ENCODE data around the gene PLCH1. TPM values are rescaled to one million over a fixed set of nuclear protein-coding genes. Genes with fewer than 3 reads are reported as not detected.
"Not testable (repeated sequence)": the region's sequence is repeated elsewhere in the genome, so short reads cannot be mapped to it uniquely, and the experiment has no call there.

Gene PLCH1
- total and polyA plus RNA-seq, 4 experiments from 2014 or later = 0.02 TPM; not detected in 3

DNA sequence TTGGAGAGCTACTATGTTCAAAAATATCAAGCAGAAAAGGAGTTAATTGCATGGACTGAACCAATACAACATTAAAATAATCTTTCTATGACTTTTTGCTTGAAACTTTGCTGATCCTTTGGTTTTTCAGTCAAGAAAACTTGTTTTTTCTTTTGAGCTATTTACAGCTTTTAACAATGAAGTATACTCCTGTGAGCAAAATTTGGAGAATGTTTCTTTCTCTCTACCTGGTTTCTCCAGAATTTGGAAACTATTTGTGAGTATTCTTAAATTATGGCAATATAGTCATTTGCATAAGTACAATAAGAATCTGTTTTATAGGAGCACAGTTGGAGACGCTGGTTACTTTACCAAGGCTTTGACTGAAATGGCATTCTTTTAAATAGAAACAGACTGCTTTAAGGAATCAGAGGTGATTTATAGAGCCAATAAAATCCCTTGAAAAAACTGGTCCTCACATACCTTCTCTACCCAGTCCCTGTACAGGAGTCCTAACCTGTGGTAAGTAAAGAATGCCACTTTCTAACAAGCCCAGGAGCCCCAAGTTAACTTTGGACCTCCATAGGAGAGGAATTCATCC lies 127.4 kb downstream of the PLCH1 start:
- Histone ChIP-seq H3K9me3 (ENCODE audit: control insufficient read depth in 1 of 2, low read length in 2 of 2) (no peaks in the 10 kb centered on the region), H3K4me1 (ENCODE audit: insufficient read depth, low read length) (no peaks in the 10 kb centered on the region), H3K27ac (ENCODE audit: low read depth, low read length) (no peak overlapping the region), H3K4me3 (ENCODE audit: low read length in 2 of 2) (no peak overlapping the region), H3K27me3 (ENCODE audit: insufficient read depth, low read length) (no peaks in the 10 kb centered on the region), H3K36me3 (ENCODE audit: insufficient read depth, low read length) (no peaks in the 10 kb centered on the region)
- Mint-ChIP-seq H3K4me3 (no peak overlapping the region), H3K36me3 (no peaks in the 10 kb centered on the region), H3K27ac (no peak overlapping the region), H3K27me3 (peaks cover 0 to 2% of the 10 kb centered on the region in 2 donors), H3K9me3 (peaks cover 7 to 35% (median 11%) of the 10 kb centered on the region in 8 donors), H3K4me1 (no peaks in the 10 kb centered on the region)
- no peak for DNase-seq
- intact Hi-C loops (cut with micrococcal nuclease) = no loop called here
- ChIA-PET POLR2A (ENCODE audit: partially characterized antibody) (no interaction called here), CTCF (ENCODE audit: partially characterized antibody) (no interaction called here)

DNA sequence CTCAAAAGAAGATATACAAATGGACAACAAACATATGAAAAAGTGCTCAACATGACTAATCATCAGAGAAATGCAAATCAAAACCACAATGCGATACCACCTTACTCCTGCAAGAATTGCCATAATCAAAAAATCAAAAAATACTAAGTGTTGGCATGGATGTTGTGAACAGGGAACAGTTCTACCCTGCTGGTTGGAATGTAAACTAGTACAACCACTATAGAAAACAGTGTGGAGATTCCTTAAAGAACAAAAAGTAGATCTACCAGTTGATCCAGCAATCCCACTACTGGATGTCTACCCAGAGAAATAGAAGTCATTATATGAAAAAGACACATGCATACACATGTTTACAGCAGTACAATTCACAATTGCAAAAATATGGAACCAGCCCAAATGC lies 129.7 kb downstream of the PLCH1 start:
- intact Hi-C loops (cut with micrococcal nuclease); DNase-seq; H3K36me3 Mint-ChIP-seq; H3K9me3 ChIP-seq (ENCODE audit: control insufficient read depth in 1 of 2, low read length in 2 of 2); H3K27me3 Mint-ChIP-seq; CTCF ChIA-PET (ENCODE audit: partially characterized antibody); POLR2A ChIA-PET (ENCODE audit: partially characterized antibody); H3K27ac ChIP-seq (ENCODE audit: low read depth, low read length); H3K36me3 ChIP-seq (ENCODE audit: insufficient read depth, low read length); H3K4me3 ChIP-seq (ENCODE audit: low read length in 2 of 2); H3K4me1 Mint-ChIP-seq; H3K4me3 Mint-ChIP-seq; H3K4me1 ChIP-seq (ENCODE audit: insufficient read depth, low read length); H3K27me3 ChIP-seq (ENCODE audit: insufficient read depth, low read length): not testable (repeated sequence)
- Mint-ChIP-seq H3K27ac (peak overlapping the region in 1 of 7 donors; percentile 43), H3K9me3 (peaks cover 10 to 36% (median 15%) of the 10 kb centered on the region in 8 donors)

DNA sequence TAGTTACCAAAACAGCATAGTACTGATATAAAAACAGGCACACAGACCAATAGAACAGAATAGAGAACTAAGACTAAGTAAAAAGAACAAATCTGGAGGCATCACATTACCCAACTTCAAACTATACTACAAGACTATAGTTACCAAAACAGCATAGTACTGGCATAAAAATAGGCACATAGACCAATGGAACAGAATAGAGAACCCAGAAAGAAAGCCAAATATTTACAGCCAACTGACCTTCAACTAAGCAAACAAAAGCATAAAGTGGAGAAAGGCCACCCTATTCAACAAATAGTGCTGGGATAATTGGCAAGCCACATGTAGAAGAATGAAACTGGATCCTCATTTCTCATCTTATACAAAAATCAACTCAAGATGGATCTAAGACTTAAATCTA lies 130.5 kb downstream of the PLCH1 start:
- peaks cover 11 to 37% (median 18%) of the 10 kb centered on the region in 8 donors for H3K9me3 Mint-ChIP-seq
- intact Hi-C loops (cut with micrococcal nuclease); H3K27me3 Mint-ChIP-seq: not testable (repeated sequence)

DNA sequence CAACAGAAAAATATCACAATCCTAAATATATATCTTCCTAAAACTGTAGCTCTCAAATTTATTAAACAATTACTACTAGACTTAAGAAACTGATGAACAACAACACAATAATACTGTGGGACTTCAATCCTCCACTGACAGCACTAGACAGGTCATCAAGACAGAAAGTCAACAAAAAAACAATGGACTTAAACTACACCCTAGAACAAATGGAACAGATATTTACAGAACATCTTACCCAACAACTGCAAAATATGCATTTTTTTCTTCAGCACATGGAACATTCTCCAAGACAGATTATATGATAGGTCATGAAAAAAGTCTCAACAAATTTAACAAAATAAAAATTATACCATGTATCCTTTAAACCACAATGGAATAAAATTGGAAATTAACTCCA lies 133.4 kb downstream of the PLCH1 start:
- Histone ChIP-seq H3K4me3 (ENCODE audit: low read length in 2 of 2) (no peak overlapping the region), H3K27me3 (ENCODE audit: insufficient read depth, low read length) (no peaks in the 10 kb centered on the region), H3K4me1 (ENCODE audit: insufficient read depth, low read length) (no peaks in the 10 kb centered on the region), H3K27ac (ENCODE audit: low read depth, low read length) (no peak overlapping the region), H3K36me3 (ENCODE audit: insufficient read depth, low read length) (no peaks in the 10 kb centered on the region), H3K9me3 (ENCODE audit: control insufficient read depth in 1 of 2, low read length in 2 of 2) (no peaks in the 10 kb centered on the region)
- Mint-ChIP-seq H3K27ac (no peak overlapping the region), H3K9me3 (peaks cover 11 to 38% (median 25%) of the 10 kb centered on the region in 8 donors), H3K36me3 (no peaks in the 10 kb centered on the region), H3K4me3 (no peak overlapping the region), H3K4me1 (no peaks in the 10 kb centered on the region), H3K27me3 (peaks cover 0 to 4% of the 10 kb centered on the region in 2 donors)
- ChIA-PET POLR2A (ENCODE audit: partially characterized antibody) (no interaction called here), CTCF (ENCODE audit: partially characterized antibody) (no interaction called here)
- intact Hi-C loops (cut with micrococcal nuclease) = no loop called here
- no peak for DNase-seq

More for the DNA sequence above, 130.5 kb downstream of the PLCH1 start:
- H3K36me3 Mint-ChIP-seq; POLR2A ChIA-PET (ENCODE audit: partially characterized antibody); H3K4me3 Mint-ChIP-seq; H3K4me3 ChIP-seq (ENCODE audit: low read length in 2 of 2); H3K27ac Mint-ChIP-seq; H3K27ac ChIP-seq (ENCODE audit: low read depth, low read length); CTCF ChIA-PET (ENCODE audit: partially characterized antibody); H3K9me3 ChIP-seq (ENCODE audit: control insufficient read depth in 1 of 2, low read length in 2 of 2); DNase-seq; H3K4me1 Mint-ChIP-seq; H3K27me3 ChIP-seq (ENCODE audit: insufficient read depth, low read length); H3K4me1 ChIP-seq (ENCODE audit: insufficient read depth, low read length); H3K36me3 ChIP-seq (ENCODE audit: insufficient read depth, low read length): not testable (repeated sequence)

DNA sequence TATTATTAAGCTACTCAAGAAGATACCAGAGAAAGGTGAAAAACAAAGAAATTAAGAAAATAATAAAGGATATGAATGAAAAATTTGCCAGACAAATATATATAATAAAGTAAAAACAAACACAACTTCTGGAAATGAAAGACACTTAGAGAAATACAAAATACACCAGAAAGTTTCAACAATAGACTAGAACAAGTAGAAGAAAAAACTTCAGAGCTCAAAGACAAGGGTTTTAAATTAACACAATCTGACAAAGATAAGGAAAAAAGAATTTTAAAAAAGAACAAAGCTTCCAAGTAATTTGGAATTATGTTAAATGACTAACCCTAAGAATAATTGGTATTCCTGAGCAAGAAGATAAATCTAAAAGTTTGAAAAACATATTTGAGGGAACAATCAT lies 135.3 kb downstream of the PLCH1 start:
- H3K27ac ChIP-seq (ENCODE audit: low read depth, low read length) = no peak overlapping the region
- peaks cover 7 to 28% (median 21%) of the 10 kb centered on the region in 8 donors for H3K9me3 Mint-ChIP-seq
- intact Hi-C loops (cut with micrococcal nuclease) = no loop called here
- no peaks in the 10 kb centered on the region for H3K36me3 Mint-ChIP-seq
- ChIA-PET CTCF (ENCODE audit: partially characterized antibody) (interaction anchor here (1.0 kb wide), 1 partner anchor 149 kb away, joined by 3 read pairs; no protein-coding TSS in a partner anchor), POLR2A (ENCODE audit: partially characterized antibody) (no interaction called here)
- H3K27ac Mint-ChIP-seq = no peak overlapping the region
- no peaks in the 10 kb centered on the region for H3K4me1 ChIP-seq (ENCODE audit: insufficient read depth, low read length)
- H3K4me1 Mint-ChIP-seq = no peaks in the 10 kb centered on the region
- H3K27me3 Mint-ChIP-seq = peaks cover 0 to 4% of the 10 kb centered on the region in 2 donors
- H3K9me3 ChIP-seq (ENCODE audit: control insufficient read depth in 1 of 2, low read length in 2 of 2) = no peaks in the 10 kb centered on the region
- no peaks in the 10 kb centered on the region for H3K27me3 ChIP-seq (ENCODE audit: insufficient read depth, low read length)
- no peaks in the 10 kb centered on the region for H3K36me3 ChIP-seq (ENCODE audit: insufficient read depth, low read length)
- no peak overlapping the region for H3K4me3 Mint-ChIP-seq
- no peak overlapping the region for H3K4me3 ChIP-seq (ENCODE audit: low read length in 2 of 2)
- no peak for DNase-seq

DNA sequence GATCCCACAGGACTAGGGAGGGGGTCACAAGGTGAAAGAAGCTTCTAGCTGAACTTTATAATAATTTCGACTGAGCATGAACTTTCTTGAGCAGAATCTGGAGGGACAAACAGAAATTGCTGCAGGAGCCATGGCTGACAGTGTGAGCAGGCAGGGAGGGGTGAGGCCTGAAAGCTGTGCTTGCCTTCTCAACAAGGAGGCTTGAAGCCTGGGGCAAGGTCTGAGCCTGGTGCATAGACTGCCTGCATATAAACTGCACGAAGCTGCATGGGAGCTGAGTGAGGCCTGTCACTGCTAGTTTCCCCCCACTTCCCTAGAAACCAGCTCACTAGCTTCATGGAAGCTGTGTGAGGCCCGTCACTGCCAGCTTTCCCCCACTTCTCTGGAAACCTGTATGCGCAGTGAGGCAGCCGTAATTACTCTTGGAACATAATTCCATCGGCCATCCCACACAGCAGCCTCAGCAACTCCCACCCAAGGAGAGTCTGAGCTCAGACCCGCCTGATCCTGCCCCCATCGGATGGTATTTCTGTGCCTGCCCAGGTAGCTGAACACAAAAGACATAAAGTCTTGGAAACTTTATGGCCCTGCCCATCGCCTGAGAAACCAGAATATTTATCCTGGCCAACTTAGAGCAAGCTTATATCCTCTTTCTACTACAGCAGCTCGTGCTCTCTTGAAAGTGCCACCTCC lies 136.5 kb downstream of the PLCH1 start:
- no peaks in the 10 kb centered on the region for H3K36me3 ChIP-seq (ENCODE audit: insufficient read depth, low read length)
- H3K27ac ChIP-seq (ENCODE audit: low read depth, low read length) = no peak overlapping the region
- Mint-ChIP-seq H3K4me1 (no peaks in the 10 kb centered on the region), H3K27me3 (peaks cover 0 to 4% of the 10 kb centered on the region in 2 donors), H3K36me3 (no peaks in the 10 kb centered on the region), H3K4me3 (no peak overlapping the region), H3K27ac (no peak overlapping the region), H3K9me3 (peaks cover 0 to 25% (median 18%) of the 10 kb centered on the region in 8 donors)
- no peaks in the 10 kb centered on the region for H3K9me3 ChIP-seq (ENCODE audit: control insufficient read depth in 1 of 2, low read length in 2 of 2)
- POLR2A ChIA-PET (ENCODE audit: partially characterized antibody) = no interaction called here
- intact Hi-C loops (cut with micrococcal nuclease) = no loop called here
- CTCF ChIA-PET (ENCODE audit: partially characterized antibody) = interaction anchor here (0.9 to 1.7 kb wide), 3 partner anchors 10 to 72 kb away, joined by 3 read pairs; no protein-coding TSS in a partner anchor
- no peaks in the 10 kb centered on the region for H3K27me3 ChIP-seq (ENCODE audit: insufficient read depth, low read length)
- H3K4me3 ChIP-seq (ENCODE audit: low read length in 2 of 2) = no peak overlapping the region
- no peak for DNase-seq
- H3K4me1 ChIP-seq (ENCODE audit: insufficient read depth, low read length) = no peaks in the 10 kb centered on the region

DNA sequence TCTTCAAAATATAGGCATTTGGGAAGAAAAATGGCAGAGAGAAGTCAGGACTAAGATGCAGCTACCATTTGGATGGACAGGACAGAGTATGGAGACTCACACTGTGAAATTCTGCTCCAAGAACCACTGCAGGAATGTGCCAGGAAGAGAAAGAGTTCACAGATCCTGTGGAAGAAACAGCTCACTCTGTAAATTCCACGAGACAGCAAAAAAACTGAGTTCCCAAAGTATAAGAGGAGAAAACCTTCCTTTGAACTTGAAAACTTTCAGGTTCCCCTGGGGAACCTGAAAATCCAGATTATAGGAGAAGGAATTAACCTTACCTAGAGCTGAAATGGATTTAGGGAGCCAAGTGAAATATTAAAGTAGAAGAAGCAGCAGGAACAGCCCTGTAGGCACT lies 137.1 kb downstream of the PLCH1 start:
- ChIA-PET CTCF (ENCODE audit: partially characterized antibody) (interaction anchor here (0.9 to 1.7 kb wide), 3 partner anchors 9 to 71 kb away, joined by 3 read pairs; no protein-coding TSS in a partner anchor), POLR2A (ENCODE audit: partially characterized antibody) (no interaction called here)
- H3K9me3 ChIP-seq (ENCODE audit: control insufficient read depth in 1 of 2, low read length in 2 of 2) = no peaks in the 10 kb centered on the region
- H3K27ac ChIP-seq (ENCODE audit: low read depth, low read length) = no peak overlapping the region
- H3K4me3 Mint-ChIP-seq = no peak overlapping the region
- no peak for DNase-seq
- no peaks in the 10 kb centered on the region for H3K36me3 Mint-ChIP-seq
- peaks cover 0 to 25% (median 18%) of the 10 kb centered on the region in 8 donors for H3K9me3 Mint-ChIP-seq
- H3K4me3 ChIP-seq (ENCODE audit: low read length in 2 of 2) = no peak overlapping the region
- intact Hi-C loops (cut with micrococcal nuclease) = no loop called here
- no peaks in the 10 kb centered on the region for H3K36me3 ChIP-seq (ENCODE audit: insufficient read depth, low read length)
- H3K4me1 Mint-ChIP-seq = no peaks in the 10 kb centered on the region
- no peak overlapping the region for H3K27ac Mint-ChIP-seq
- H3K27me3 Mint-ChIP-seq = peaks cover 0 to 4% of the 10 kb centered on the region in 2 donors
- H3K27me3 ChIP-seq (ENCODE audit: insufficient read depth, low read length) = no peaks in the 10 kb centered on the region
- no peaks in the 10 kb centered on the region for H3K4me1 ChIP-seq (ENCODE audit: insufficient read depth, low read length)
